Hepatocyte (in vitro differentiated cells): ENCODE measurements around the gene CRYBG3. TPM values are rescaled to one million over a fixed set of nuclear protein-coding genes. Genes with fewer than 3 reads are reported as not detected.

Source experiments
- DNase-seq: peaks from one replicate; pipeline ENCODE4 v3.0.0-alpha.2; 2016; ENCODE audit warnings: low spot score
- H2AFZ ChIP-seq: fragments of 200-600 bp; sonication (generic); 2 replicates; pipeline ENCODE4 v1.6.0; 2016; ENCODE audit warnings: antibody characterized with exemption, mild to moderate bottlenecking
- H3K27ac ChIP-seq: fragments of 200-600 bp; sonication (generic); 2 replicates; pipeline ENCODE4 v1.5.1; 2016; ENCODE audit warnings: mild to moderate bottlenecking
- H3K27me3 ChIP-seq: fragments of 200-600 bp; sonication (generic); 2 replicates; pipeline ENCODE4 v1.6.1; 2016
- H3K36me3 ChIP-seq: fragments of 200-600 bp; sonication (generic); replicated peaks from 2 replicates; pipeline ENCODE4 v1.5.1; 2016; ENCODE audit warnings: low read depth; ENCODE audit not compliant: insufficient read depth
- H3K4me1 ChIP-seq: fragments of 200-600 bp; sonication (generic); 2 replicates; pipeline ENCODE4 v1.5.1; 2016; ENCODE audit warnings: mild to moderate bottlenecking, moderate library complexity; ENCODE audit not compliant: insufficient read depth
- H3K4me2 ChIP-seq: fragments of 200-600 bp; sonication (generic); 2 replicates; pipeline ENCODE4 v1.6.0; 2016
- H3K4me3 ChIP-seq: fragments of 200-600 bp; sonication (generic); 2 replicates; pipeline ENCODE4 v1.5.1; 2016; ENCODE audit warnings: mild to moderate bottlenecking
- H3K79me2 ChIP-seq: fragments of 200-600 bp; sonication (generic); 2 replicates; pipeline ENCODE4 v1.6.0; 2017; ENCODE audit warnings: mild to moderate bottlenecking
- H3K9me2 ChIP-seq: fragments of 200-600 bp; sonication (generic); replicated peaks from 2 replicates; pipeline ENCODE4 v1.6.0; 2017; ENCODE audit warnings: mild to moderate bottlenecking; ENCODE audit not compliant: insufficient read depth
- H3K9me3 ChIP-seq: fragments of 200-600 bp; sonication (generic); 2 replicates; pipeline ENCODE4 v1.5.1; 2016; ENCODE audit warnings: low read depth, mild to moderate bottlenecking
- H4K20me1 ChIP-seq: fragments of 200-600 bp; sonication (generic); 2 replicates; pipeline ENCODE4 v1.6.0; 2016; ENCODE audit warnings: mild to moderate bottlenecking; ENCODE audit not compliant: insufficient read depth, poor library complexity, severe bottlenecking
- CTCF ChIP-seq: fragments of 200-600 bp; sonication (generic); IDR thresholded peaks from 2 replicates; pipeline ENCODE4 v1.5.1; 2016; ENCODE audit warnings: antibody characterized with exemption, mild to moderate bottlenecking; ENCODE audit not compliant: poor library complexity
- EZH2 ChIP-seq: fragments of 200-600 bp; sonication (generic); IDR thresholded peaks from 2 replicates; pipeline ENCODE4 v1.6.1; 2016; ENCODE audit warnings: antibody characterized with exemption, mild to moderate bottlenecking, borderline replicate concordance
- EZH2phosphoT487 ChIP-seq: fragments of 200-600 bp; sonication (generic); IDR thresholded peaks from one replicate; pipeline ENCODE4 v1.6.1; 2018; ENCODE audit warnings: antibody characterized with exemption, mild to moderate bottlenecking, low read depth, moderate library complexity; ENCODE audit not compliant: unreplicated experiment, severe bottlenecking
- WGBS: methylation state at CpG from one replicate; pipeline ENCODE4 v1.1.6; 2016; ENCODE audit warnings: low lambda C conversion rate; ENCODE audit errors: missing lambda C conversion rate; 5-methylcytosine and 5-hydroxymethylcytosine counted together
- polyA plus RNA-seq: library from polyadenylated mRNA; unstranded; fragments of >200 nt; fragmentation: Nextera tagmentation; extraction: Ambion mirVana; gene quantifications from 2 replicates; pipeline ENCODE4 v1.2.1, GENCODE V29; 2016
- total RNA-seq: library from RNA; depleted of rRNA; stranded (reverse); fragments of >200 nt; gene quantifications from 2 replicates; pipeline ENCODE4 v1.2.3, GENCODE V29; 2014

CRYBG3 gene
- total and polyA plus RNA-seq, 2 experiments from 2014 or later = 1.6 to 13.2 TPM

- Histone ChIP-seq H2AFZ (no peak overlapping the region), H3K27me3 (no peaks in the 10 kb centered on the region), H3K4me2 (no peak overlapping the region), H4K20me1 (no peaks in the 10 kb centered on the region), H3K4me3 (no peak overlapping the region), H3K4me1 (no peaks in the 10 kb centered on the region), H3K36me3 (no peaks in the 10 kb centered on the region), H3K27ac (peak overlapping the region; percentile 25), H3K9me3 (no peaks in the 10 kb centered on the region), H3K9me2 (no peaks in the 10 kb centered on the region), H3K79me2 (no peaks in the 10 kb centered on the region)
- TF ChIP-seq EZH2phosphoT487 = no peak
- no peak for TF ChIP-seq CTCF
- TF ChIP-seq EZH2 = no peak
- DNase-seq = no peak
- WGBS = 78% methylated on average over 4 of the region's 4 CpGs
These were observed 61.9 kb downstream of the CRYBG3 start for GRCh38 chr3:97883736-97884135.

GRCh38 chr3:97884586-97885123, 62.8 kb downstream of the CRYBG3 start:
- no peaks in the 10 kb centered on the region for H3K27me3 ChIP-seq
- DNase-seq = no peak
- no peak overlapping the region for H3K27ac ChIP-seq
- no peaks in the 10 kb centered on the region for H3K36me3 ChIP-seq
- no peak overlapping the region for H2AFZ ChIP-seq
- TF ChIP-seq CTCF = no peak
- no peak for TF ChIP-seq EZH2phosphoT487
- TF ChIP-seq EZH2 = no peak
- no peaks in the 10 kb centered on the region for H3K9me2 ChIP-seq
- H3K9me3 ChIP-seq = no peaks in the 10 kb centered on the region
- no peak overlapping the region for H3K4me2 ChIP-seq
- no peak overlapping the region for H3K4me3 ChIP-seq
- H3K4me1 ChIP-seq = no peaks in the 10 kb centered on the region
- no peaks in the 10 kb centered on the region for H4K20me1 ChIP-seq
- no peaks in the 10 kb centered on the region for H3K79me2 ChIP-seq
- 93% methylated on average over 2 of the region's 2 CpGs for WGBS

- Histone ChIP-seq H2AFZ (no peak overlapping the region), H3K4me3 (no peak overlapping the region), H4K20me1 (no peaks in the 10 kb centered on the region), H3K36me3 (no peaks in the 10 kb centered on the region), H3K4me2 (no peak overlapping the region), H3K79me2 (no peaks in the 10 kb centered on the region), H3K27me3 (no peaks in the 10 kb centered on the region), H3K9me3 (no peaks in the 10 kb centered on the region), H3K4me1 (no peaks in the 10 kb centered on the region), H3K9me2 (no peaks in the 10 kb centered on the region), H3K27ac (no peak overlapping the region)
- 91% methylated on average over 3 of the region's 3 CpGs for WGBS
- DNase-seq = no peak
- TF ChIP-seq CTCF = no peak
- TF ChIP-seq EZH2 = no peak
- no peak for TF ChIP-seq EZH2phosphoT487
These were observed 64.4 kb downstream of the CRYBG3 start for GRCh38 chr3:97885931-97886824.
